Measurements from ENCODE around the gene LRCH1.

LRCH1 gene

GRCh38 chr13:46672338-46673090 lies 119.5 kb downstream of the LRCH1 start:
- Histone ChIP-seq H3K9ac (ENCODE audit: low read depth, low read length) (no peak overlapping the region), H3K4me1 (ENCODE audit: insufficient read depth, low read length) (peaks cover 10% of the 10 kb centered on the region), H2AFZ (ENCODE audit: low read depth, low read length) (no peak overlapping the region), H4K20me1 (ENCODE audit: insufficient read depth, low read length) (peaks cover 28% of the 10 kb centered on the region), H3K9me3 (ENCODE audit: insufficient read depth, low read length, severe bottlenecking) (no peaks in the 10 kb centered on the region), H3K79me2 (ENCODE audit: insufficient read depth, low read length) (peaks cover 81% of the 10 kb centered on the region), H3K27ac (ENCODE audit: low read length) (no peak overlapping the region), H3K4me2 (ENCODE audit: insufficient read depth, low read length) (no peak overlapping the region), H3K27me3 (ENCODE audit: insufficient read depth, low read length, poor library complexity) (no peaks in the 10 kb centered on the region), H3K36me3 (ENCODE audit: insufficient read depth, low read length) (peaks cover 35% of the 10 kb centered on the region), H3K4me3 (ENCODE audit: low read depth in 1 of 2, low read length in 2 of 2) (no peak overlapping the region)
- DNase-seq (no peak), ATAC-seq (ENCODE audit: insufficient read depth, low read depth) (no peak; the same call in 2 of the 3 replicates)
- TF ChIP-seq EZH2 (IDR thresholded peaks at IDR 0.05; ENCODE audit: borderline replicate concordance, low read depth, low read length, severe bottlenecking) (no peak), CTCF (IDR thresholded peaks at IDR 0.05; ENCODE audit: borderline replicate concordance, extremely low read depth, low read length, poor library complexity, severe bottlenecking) (no peak)

GRCh38 chr13:46675016-46675415 lies 122.0 kb downstream of the LRCH1 start:
- no peaks in the 10 kb centered on the region for H3K9me3 ChIP-seq (ENCODE audit: insufficient read depth, low read length, severe bottlenecking)
- no peak overlapping the region for H3K4me3 ChIP-seq (ENCODE audit: low read depth in 1 of 2, low read length in 2 of 2)
- H2AFZ ChIP-seq (ENCODE audit: low read depth, low read length) = no peak overlapping the region
- DNase-seq (no peak), ATAC-seq (ENCODE audit: insufficient read depth, low read depth) (no peak)
- H3K9ac ChIP-seq (ENCODE audit: low read depth, low read length) = no peak overlapping the region
- H3K4me2 ChIP-seq (ENCODE audit: insufficient read depth, low read length) = no peak overlapping the region
- no peaks in the 10 kb centered on the region for H3K27me3 ChIP-seq (ENCODE audit: insufficient read depth, low read length, poor library complexity)
- H3K27ac ChIP-seq (ENCODE audit: low read length) = no peak overlapping the region
- peaks cover 79% of the 10 kb centered on the region for H3K79me2 ChIP-seq (ENCODE audit: insufficient read depth, low read length)
- peaks cover 29% of the 10 kb centered on the region for H4K20me1 ChIP-seq (ENCODE audit: insufficient read depth, low read length)
- H3K4me1 ChIP-seq (ENCODE audit: insufficient read depth, low read length) = peaks cover 24% of the 10 kb centered on the region
- TF ChIP-seq CTCF (IDR thresholded peaks at IDR 0.05; ENCODE audit: borderline replicate concordance, extremely low read depth, low read length, poor library complexity, severe bottlenecking) (no peak), EZH2 (IDR thresholded peaks at IDR 0.05; ENCODE audit: borderline replicate concordance, low read depth, low read length, severe bottlenecking) (no peak)
- H3K36me3 ChIP-seq (ENCODE audit: insufficient read depth, low read length) = peaks cover 22% of the 10 kb centered on the region

- Histone ChIP-seq H3K27me3 (ENCODE audit: insufficient read depth, low read length, poor library complexity) (no peaks in the 10 kb centered on the region), H3K79me2 (ENCODE audit: insufficient read depth, low read length) (peaks cover 79% of the 10 kb centered on the region), H4K20me1 (ENCODE audit: insufficient read depth, low read length) (peaks cover 30% of the 10 kb centered on the region), H3K9ac (ENCODE audit: low read depth, low read length) (no peak overlapping the region), H3K4me3 (ENCODE audit: low read depth in 1 of 2, low read length in 2 of 2) (no peak overlapping the region), H3K4me1 (ENCODE audit: insufficient read depth, low read length) (peaks cover 30% of the 10 kb centered on the region), H3K27ac (ENCODE audit: low read length) (no peak overlapping the region), H3K9me3 (ENCODE audit: insufficient read depth, low read length, severe bottlenecking) (no peaks in the 10 kb centered on the region), H3K36me3 (ENCODE audit: insufficient read depth, low read length) (peaks cover 15% of the 10 kb centered on the region), H3K4me2 (ENCODE audit: insufficient read depth, low read length) (no peak overlapping the region), H2AFZ (ENCODE audit: low read depth, low read length) (no peak overlapping the region)
- TF ChIP-seq EZH2 (IDR thresholded peaks at IDR 0.05; ENCODE audit: borderline replicate concordance, low read depth, low read length, severe bottlenecking) (no peak), CTCF (IDR thresholded peaks at IDR 0.05; ENCODE audit: borderline replicate concordance, extremely low read depth, low read length, poor library complexity, severe bottlenecking) (no peak)
- ATAC-seq (ENCODE audit: insufficient read depth, low read depth) = no peak
- no peak for DNase-seq
These were observed 123.4 kb downstream of the LRCH1 start for GRCh38 chr13:46676378-46676725.
